T-helper 22 cell (primary cell): ENCODE data around the gene PLEKHG4.
A peak's percentile ranks its signal among the peaks of the same experiment; 100 is the strongest.

Experiments
- DNase-seq: peaks from one replicate; pipeline ENCODE4 v3.0.0-alpha.2; 2020; ENCODE audit warnings: low read depth

The PLEKHG4 gene

DNA sequence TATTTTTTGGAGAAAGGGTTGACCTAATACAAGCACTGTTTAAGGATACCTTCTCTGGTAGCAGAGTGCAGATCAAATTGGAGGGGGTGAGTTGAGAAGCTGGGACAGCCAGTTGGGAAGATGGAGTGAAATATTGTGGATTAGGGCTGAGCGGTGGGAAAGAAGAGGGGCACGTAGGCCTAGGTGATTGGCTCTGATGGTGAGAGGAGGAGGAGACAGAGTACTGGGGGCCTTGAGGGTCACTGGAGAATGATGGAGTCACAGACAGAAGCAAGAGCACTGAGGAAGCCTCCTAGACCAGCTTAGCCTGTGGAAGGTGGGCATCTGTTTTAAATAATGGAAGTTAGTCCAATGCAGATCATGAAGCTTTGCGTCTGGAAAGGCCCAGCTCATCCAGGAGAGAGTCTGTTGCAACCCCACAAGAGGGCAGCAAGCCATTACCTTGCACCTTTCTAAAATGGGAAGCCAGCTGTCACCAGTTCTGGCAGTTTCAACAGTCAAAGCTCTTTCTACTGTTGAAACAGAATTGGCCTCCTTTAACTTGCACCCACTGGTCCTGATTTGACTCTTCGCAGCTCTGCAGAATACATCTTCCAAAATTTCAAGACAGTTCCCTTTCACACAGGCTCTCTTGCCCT lies 18.8 kb upstream of the PLEKHG4 start:
- DNase-seq: no peak

- DNase-seq: no peak
These were observed 16.1 kb upstream of the PLEKHG4 start for GRCh38 chr16:67263201-67263600.

GRCh38 chr16:67264277-67264676 lies 15.1 kb upstream of the PLEKHG4 start:
- no peak for DNase-seq

- DNase-seq: no peak
These were observed 14.5 kb upstream of the PLEKHG4 start for GRCh38 chr16:67264866-67265265.

GRCh38 chr16:67265834-67266233 lies 13.5 kb upstream of the PLEKHG4 start:
- no peak for DNase-seq

GRCh38 chr16:67268136-67268579 lies 11.2 kb upstream of the PLEKHG4 start:
- no peak for DNase-seq

GRCh38 chr16:67269766-67270165 lies 9.6 kb upstream of the PLEKHG4 start:
- no peak for DNase-seq

DNA sequence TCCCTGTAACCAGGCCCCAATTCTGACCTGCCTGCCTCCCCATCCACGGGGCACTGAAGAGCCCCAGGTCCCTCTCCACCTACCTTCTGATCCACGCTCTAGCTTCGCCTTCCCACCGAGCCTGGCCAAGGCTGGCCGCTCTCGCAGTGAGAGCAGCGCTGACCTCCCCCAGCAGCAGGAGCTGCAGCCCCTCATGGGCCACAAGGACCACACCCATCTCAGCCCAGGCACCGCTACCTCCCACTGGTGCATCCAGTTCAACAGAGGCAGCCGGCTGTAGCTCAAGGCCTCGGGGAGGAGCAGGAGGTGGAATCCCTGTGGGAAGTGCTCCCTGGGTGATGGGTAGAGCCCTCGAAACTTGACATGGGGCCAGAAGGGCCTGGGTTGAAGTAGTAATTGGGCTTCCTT lies 8.4 kb upstream of the PLEKHG4 start:
- DNase-seq: no peak

DNA sequence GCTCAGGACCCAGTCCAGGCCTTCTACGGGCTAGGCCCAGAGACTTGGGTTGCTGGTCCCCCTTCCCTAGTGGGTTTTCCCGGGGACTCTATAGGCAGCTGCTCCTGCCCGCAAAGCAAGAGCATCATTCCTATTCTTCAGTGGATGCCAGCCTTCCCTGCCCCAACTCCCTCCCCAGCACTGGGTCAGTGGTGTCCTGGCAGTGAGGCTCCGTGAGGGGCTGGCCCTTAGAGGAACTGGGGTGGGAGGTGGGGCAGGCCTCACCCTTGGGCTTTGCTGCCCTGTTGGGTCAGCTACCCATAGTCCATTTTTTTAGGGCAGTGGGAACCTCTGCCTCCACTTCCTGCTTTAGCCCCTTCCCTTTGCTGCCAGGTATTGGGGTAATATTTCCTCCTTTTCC lies 7.9 kb upstream of the PLEKHG4 start:
- DNase-seq: no peak

DNA sequence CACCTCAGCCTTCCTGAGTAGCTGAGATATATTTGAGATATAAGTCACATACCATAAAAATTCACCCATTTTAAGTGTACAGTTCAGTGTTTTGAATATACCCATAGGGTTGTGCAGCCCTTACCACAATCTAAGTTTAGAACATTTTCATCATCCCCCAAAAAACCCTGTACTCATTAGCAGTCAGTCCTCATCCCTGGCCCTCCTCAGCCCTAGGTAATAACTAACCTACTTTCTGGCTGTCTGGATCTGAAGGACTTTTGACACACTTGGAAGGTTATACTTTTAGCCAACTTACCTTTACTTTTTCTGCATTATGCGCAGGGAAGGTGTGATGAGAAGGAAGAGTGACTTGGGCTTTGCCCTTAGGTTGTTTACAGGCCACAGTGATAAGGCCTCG lies 4.0 kb upstream of the PLEKHG4 start:
- no peak for DNase-seq

DNA sequence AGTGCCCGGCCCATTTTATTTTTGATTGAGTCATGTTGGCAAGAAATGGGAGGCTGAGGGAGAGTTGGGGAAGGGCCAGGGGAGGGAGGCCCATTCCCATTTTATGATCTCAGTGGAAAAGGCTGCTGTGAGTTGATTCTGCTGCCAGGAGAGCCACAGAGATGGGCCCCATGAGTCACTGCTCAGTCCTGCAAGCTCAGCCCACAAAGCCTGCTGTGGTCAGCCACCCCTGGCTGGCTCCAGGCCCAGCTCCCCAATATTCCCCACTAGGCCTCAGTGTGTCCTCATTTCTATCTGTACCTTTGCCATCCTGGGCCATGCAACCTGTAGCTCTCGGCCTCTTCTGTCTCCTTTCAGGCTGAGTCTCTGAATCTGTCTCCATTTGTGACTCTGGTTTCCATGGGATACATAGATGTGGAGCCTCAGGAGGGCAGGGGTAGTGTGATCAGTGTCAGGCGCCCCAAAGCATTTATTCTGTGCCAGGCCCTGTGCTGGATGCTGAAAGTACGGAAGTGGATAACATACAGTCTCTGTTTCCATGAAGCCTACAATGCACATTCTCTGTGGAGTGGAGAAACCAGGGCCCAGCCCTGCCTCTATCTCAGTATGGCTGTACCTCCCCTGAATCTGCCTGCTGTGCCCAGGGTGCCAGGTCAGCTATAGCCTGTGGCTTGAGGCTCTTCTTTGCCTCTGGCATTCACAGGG lies 1.9 kb upstream of the PLEKHG4 start:
- DNase-seq: no peak

DNA sequence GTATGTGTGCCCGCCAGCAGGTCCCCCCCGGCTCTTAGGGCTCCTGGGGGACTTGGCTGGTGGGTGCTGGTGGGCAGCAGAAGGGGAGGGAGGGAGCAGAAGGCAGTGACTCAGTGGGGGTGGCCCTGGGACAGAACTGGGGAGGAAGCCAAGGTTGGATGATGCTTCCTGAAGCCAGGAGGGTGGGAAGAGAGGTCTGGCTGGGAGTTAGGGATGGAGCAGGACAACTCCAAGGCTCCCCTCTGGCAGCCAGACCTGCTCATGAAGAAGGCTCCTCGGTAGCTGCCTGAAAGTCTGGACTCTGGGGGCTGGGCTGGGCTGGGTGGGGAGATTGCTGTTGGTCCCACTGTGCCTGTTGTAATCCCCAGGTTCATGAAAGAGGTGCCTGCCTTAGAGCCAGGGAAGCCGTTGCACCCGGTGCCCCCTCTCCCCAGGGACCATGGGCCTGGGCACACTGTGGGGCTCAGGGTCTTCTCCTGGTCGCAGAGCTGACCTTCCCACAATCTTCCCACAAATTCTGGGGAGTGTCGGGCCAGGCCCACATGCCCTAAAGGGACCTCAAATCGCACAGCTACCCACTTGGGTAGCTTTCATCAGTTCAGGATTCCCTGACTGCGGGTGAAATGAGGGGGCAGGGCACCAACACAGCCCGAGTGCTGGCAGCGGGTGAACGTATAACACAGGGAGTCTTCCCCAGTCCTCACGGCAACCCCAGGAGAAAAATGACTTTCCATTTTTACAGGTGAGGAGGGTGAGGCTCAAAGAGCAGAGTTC lies 1.1 kb upstream of the PLEKHG4 start:
- no peak for DNase-seq

DNA sequence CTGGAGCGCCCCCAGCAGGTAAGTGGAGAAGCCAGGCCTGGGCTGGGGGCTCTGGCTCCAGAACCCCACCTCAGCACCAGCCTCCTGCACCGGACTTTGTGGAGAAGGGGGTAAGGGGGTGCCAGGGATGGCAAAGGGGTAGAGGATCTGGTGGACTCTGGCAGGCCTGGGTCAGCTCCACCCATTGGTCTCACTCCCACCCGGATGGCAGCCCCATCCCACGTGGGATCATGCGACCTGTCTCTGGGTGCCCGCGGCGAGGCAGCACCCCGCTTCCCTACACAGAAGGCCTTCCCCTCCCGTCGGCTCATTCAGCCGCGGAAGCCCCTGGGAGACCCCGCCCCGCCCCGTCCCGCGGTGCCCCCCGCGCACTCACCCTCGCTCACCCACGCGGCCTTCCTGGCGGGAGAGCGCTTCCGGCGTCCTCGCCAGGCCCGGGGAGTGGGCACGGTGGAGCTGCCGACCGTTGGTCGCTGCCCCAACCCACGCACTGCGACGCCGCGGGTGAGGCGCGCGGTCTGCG lies 498 bp upstream of the PLEKHG4 start:
- DNase-seq: peak; percentile 30

- no peak for DNase-seq
These were observed 1.0 kb downstream of the PLEKHG4 start for GRCh38 chr16:67280090-67281015.

DNA sequence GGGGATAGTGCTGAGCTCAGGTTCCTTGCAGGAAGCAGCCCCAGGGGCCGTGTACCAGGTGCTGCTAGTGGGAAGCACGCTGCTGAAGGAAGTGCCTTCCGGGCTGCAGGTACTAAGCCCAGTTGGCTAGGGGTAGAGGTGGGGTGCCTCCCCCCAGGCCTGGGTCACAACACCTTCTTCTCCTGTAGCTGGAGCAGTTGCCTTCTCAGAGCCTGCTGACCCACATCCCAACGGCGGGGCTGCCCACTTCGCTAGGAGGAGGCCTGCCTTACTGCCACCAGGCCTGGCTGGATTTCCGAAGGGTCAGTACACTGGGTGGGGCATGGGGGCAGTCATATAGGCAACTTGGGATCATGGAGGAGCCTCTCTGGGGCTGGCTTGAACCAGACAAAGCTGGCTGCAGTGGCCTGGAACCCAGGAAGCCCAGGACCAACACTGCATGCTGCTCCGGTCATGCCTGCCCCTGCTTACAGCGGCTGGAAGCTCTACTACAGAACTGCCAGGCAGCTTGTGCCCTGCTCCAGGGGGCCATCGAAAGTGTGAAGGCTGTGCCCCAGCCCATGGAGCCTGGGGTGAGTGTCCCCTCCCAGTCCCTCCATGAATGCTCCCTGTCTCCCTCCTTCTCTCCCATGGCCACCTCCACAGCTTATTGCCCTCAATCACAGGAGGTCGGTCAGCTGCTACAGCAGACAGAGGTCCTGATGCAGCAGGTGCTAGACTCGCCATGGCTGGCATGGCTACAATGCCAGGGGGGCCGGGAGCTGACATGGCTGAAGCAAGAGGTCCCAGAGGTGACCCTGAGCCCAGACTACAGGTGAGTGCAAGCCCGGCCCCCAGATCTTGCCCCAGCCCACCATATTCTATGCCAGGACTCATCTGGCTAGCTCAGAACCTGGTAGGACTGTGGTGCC lies 2.5 kb downstream of the PLEKHG4 start:
- no peak for DNase-seq

DNA sequence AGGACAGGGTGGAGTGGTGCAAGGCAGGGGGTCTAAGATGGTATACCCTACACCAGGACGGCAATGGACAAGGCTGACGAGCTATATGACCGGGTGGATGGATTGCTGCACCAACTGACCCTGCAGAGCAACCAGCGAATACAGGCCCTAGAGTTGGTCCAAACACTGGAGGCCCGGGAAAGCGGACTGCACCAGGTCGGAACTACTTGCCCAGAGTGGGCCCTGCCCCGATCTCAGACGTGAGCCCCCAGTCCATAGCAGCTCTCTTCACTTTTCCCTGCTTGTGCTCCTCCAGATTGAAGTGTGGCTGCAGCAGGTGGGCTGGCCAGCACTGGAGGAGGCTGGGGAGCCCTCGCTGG lies 3.1 kb downstream of the PLEKHG4 start:
- no peak for DNase-seq

- no peak for DNase-seq
These were observed 3.9 kb downstream of the PLEKHG4 start for GRCh38 chr16:67283039-67283825.

- no peak for DNase-seq
These were observed 4.7 kb downstream of the PLEKHG4 start for GRCh38 chr16:67283826-67284555.
